ENCODE data around the gene PRSS57.

DNA sequence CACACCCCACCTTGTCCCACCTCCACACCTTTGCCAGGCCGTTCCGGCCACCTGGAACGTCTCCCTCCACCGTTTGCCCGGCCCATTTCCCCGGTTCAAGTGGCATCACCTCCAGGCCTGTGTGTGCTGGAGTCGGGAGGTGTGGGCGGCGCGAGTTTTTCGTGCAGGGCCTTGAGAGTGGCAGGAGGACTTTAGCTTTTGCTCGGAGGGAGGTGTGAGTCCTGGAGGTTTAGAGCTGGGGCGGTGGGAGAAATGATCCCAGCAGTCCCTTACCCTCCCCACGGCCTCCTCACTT is 9.1 kb upstream of the PRSS57 start:
- TF ChIP-seq, protein P1, sequence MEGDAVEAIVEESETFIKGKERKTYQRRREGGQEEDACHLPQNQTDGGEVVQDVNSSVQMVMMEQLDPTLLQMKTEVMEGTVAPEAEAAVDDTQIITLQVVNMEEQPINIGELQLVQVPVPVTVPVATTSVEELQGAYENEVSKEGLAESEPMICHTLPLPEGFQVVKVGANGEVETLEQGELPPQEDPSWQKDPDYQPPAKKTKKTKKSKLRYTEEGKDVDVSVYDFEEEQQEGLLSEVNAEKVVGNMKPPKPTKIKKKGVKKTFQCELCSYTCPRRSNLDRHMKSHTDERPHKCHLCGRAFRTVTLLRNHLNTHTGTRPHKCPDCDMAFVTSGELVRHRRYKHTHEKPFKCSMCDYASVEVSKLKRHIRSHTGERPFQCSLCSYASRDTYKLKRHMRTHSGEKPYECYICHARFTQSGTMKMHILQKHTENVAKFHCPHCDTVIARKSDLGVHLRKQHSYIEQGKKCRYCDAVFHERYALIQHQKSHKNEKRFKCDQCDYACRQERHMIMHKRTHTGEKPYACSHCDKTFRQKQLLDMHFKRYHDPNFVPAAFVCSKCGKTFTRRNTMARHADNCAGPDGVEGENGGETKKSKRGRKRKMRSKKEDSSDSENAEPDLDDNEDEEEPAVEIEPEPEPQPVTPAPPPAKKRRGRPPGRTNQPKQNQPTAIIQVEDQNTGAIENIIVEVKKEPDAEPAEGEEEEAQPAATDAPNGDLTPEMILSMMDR (IDR thresholded peaks at IDR 0.05): no peak
- TF ChIP-seq EZH2 (IDR thresholded peaks at IDR 0.05; ENCODE audit: borderline replicate concordance, insufficient read depth, low read depth, low read length, poor library complexity, severe bottlenecking): no peak

Data from B cell (primary cell).